H1 (cell line): Measurements from ENCODE around the gene SCARF1. TPM values are rescaled to one million over a fixed set of nuclear protein-coding genes. Genes with fewer than 3 reads are reported as not detected.

Source experiments
- BCL11A ChIP-seq, 2 experiments: IDR thresholded peaks; one replicate each; pipeline ENCODE4 v1.6.1; 2011; ENCODE audit warnings: low read depth in 2 of 2, low read length in 2 of 2, mild to moderate bottlenecking in 2 of 2
- CREB1 ChIP-seq: IDR thresholded peaks from 2 replicates; pipeline ENCODE4 v1.6.1; 2012; ENCODE audit warnings: inconsistent platforms
- CTCF ChIP-seq, 3 experiments: IDR thresholded peaks; 1 replicate in 2 of 3; 2 replicates in 1 of 3; pipeline versions ENCODE4 v1.5.1 to v1.6.1; 2011; ENCODE audit warnings: low read length in 3 of 3, mild to moderate bottlenecking in 3 of 3, inconsistent platforms in 2 of 3, low read depth in 1 of 3, moderate library complexity in 1 of 3; ENCODE audit not compliant: insufficient read depth in 1 of 3; ENCODE audit errors: control extremely low read depth in 1 of 3
- JUND ChIP-seq: IDR thresholded peaks from 2 replicates; pipeline ENCODE4 v1.6.1; 2011; ENCODE audit warnings: mild to moderate bottlenecking, improper control_type of control experiment, low read length
- POLR2AphosphoS5 ChIP-seq: IDR thresholded peaks from 2 replicates; pipeline ENCODE4 v1.6.1; 2011; ENCODE audit warnings: low read depth, low read length
- RFX5 ChIP-seq: IDR thresholded peaks from 2 replicates; pipeline ENCODE4 v1.6.1; 2011; ENCODE audit warnings: low read depth, low read length, improper control_type of control experiment, borderline replicate concordance
- SIX5 ChIP-seq: IDR thresholded peaks from 2 replicates; pipeline ENCODE4 v1.6.1; 2011; ENCODE audit warnings: mild to moderate bottlenecking, low read depth, low read length
- polyA plus RNA-seq, 7 experiments: library from polyadenylated mRNA; depleted of rRNA in 3 of 7; stranded (reverse) in 5 of 7; unstranded in 2 of 7; fragments of >200 nt in 5 of 7; fragments of 200-250 nt in 2 of 7; gene quantifications; 1 replicate in 5 of 7; 2 replicates in 1 of 7; 4 replicates in 1 of 7; pipeline versions ENCODE4 v1.2.1 to v1.2.3, GENCODE V29; 2011 to 2013; ENCODE audit warnings: missing spikeins in 2 of 7, mixed read lengths in 2 of 7
- total RNA-seq: library from RNA; stranded (reverse); fragmentation: NEBNext Ultra II Directional; extraction: Animal tissue kit (Norgen Biotek cat#: 25700); gene quantifications from 2 replicates; pipeline ENCODE4 v1.2.1, GENCODE V29; 2021

SCARF1 gene
- total and polyA plus RNA-seq, 2 of the 8 experiments (the other 6 are each of a cell fraction or from before 2014, with no cell fraction given), result 1.1 to 1.6 TPM

DNA sequence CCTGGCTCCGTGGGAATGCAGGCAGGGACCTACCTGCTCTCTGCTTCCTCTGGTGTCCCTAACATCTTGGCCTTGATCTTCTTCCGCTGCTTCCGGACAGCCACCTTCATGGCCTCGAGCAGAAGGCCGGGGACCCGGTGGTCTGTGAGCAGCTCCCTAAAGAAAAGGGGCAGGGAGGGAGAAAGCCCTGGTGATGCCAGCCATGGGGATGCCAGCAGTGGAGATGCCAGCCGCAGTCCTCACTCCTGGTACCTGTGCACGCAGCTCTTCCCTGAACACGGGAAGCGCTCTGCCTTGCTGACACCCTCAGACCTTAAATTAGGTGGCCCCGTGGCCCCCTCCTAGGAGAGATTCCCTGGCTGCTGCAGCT lies 2.3 kb upstream of the SCARF1 start (continued):
- TF ChIP-seq RFX5 (no peak), JUND (no peak), SIX5 (no peak), POLR2AphosphoS5 (no peak), BCL11A (IDR thresholded peaks at IDR 0.05; ENCODE audit: low read depth in 2 of 2, low read length in 2 of 2) (no peak), CTCF (IDR thresholded peaks at IDR 0.05; ENCODE audit: control extremely low read depth in 1 of 3, insufficient read depth in 1 of 3, low read depth in 1 of 3, low read length in 3 of 3) (no peak), CREB1 (no peak)
